ENCODE measurements around the gene DNAH9.

DNAH9 gene

GRCh38 chr17:11742886-11743285 is 144.6 kb downstream of the DNAH9 start:
- H3K36me3 ChIP-seq (ENCODE audit: control insufficient read depth, insufficient read depth, low read length), result no peaks in the 10 kb centered on the region
- H3K9ac ChIP-seq (ENCODE audit: low read length), result no peak overlapping the region
- H3K27ac ChIP-seq (ENCODE audit: low read depth, low read length), result no peak overlapping the region

GRCh38 chr17:11744696-11745095 is 146.4 kb downstream of the DNAH9 start:
- no peaks in the 10 kb centered on the region for H3K4me1 ChIP-seq (ENCODE audit: control insufficient read depth, insufficient read depth, low read length)
- H3K9ac ChIP-seq (ENCODE audit: low read length), result no peak overlapping the region
- no peak overlapping the region for H3K27ac ChIP-seq (ENCODE audit: low read depth, low read length)
- no peaks in the 10 kb centered on the region for H3K36me3 ChIP-seq (ENCODE audit: control insufficient read depth, insufficient read depth, low read length)
- H3K27me3 ChIP-seq (ENCODE audit: control insufficient read depth, insufficient read depth, low read length), result no peaks in the 10 kb centered on the region
- H3K4me3 ChIP-seq (ENCODE audit: low read length), result no peak overlapping the region

More at GRCh38 chr17:11742886-11743285, 144.6 kb downstream of the DNAH9 start:
- Histone ChIP-seq H3K27me3 (ENCODE audit: control insufficient read depth, insufficient read depth, low read length) (no peaks in the 10 kb centered on the region), H3K4me1 (ENCODE audit: control insufficient read depth, insufficient read depth, low read length) (no peaks in the 10 kb centered on the region), H3K4me3 (ENCODE audit: low read length) (no peak overlapping the region)

GRCh38 chr17:11747441-11747840 is 149.2 kb downstream of the DNAH9 start:
- Histone ChIP-seq H3K9ac (ENCODE audit: low read length) (no peak overlapping the region), H3K4me3 (ENCODE audit: low read length) (no peak overlapping the region), H3K27me3 (ENCODE audit: control insufficient read depth, insufficient read depth, low read length) (no peaks in the 10 kb centered on the region), H3K36me3 (ENCODE audit: control insufficient read depth, insufficient read depth, low read length) (no peaks in the 10 kb centered on the region), H3K4me1 (ENCODE audit: control insufficient read depth, insufficient read depth, low read length) (no peaks in the 10 kb centered on the region), H3K27ac (ENCODE audit: low read depth, low read length) (no peak overlapping the region)

- Histone ChIP-seq H3K36me3 (ENCODE audit: control insufficient read depth, insufficient read depth, low read length) (no peaks in the 10 kb centered on the region), H3K27ac (ENCODE audit: low read depth, low read length) (no peak overlapping the region), H3K4me1 (ENCODE audit: control insufficient read depth, insufficient read depth, low read length) (no peaks in the 10 kb centered on the region), H3K9ac (ENCODE audit: low read length) (no peak overlapping the region), H3K27me3 (ENCODE audit: control insufficient read depth, insufficient read depth, low read length) (no peaks in the 10 kb centered on the region), H3K4me3 (ENCODE audit: low read length) (no peak overlapping the region)
These were observed 159.5 kb downstream of the DNAH9 start for GRCh38 chr17:11757815-11758214.

- H3K27me3 ChIP-seq (ENCODE audit: control insufficient read depth, insufficient read depth, low read length), result no peaks in the 10 kb centered on the region
- H3K9ac ChIP-seq (ENCODE audit: low read length), result no peak overlapping the region
- H3K27ac ChIP-seq (ENCODE audit: low read depth, low read length), result no peak overlapping the region
- H3K4me1 ChIP-seq (ENCODE audit: control insufficient read depth, insufficient read depth, low read length), result no peaks in the 10 kb centered on the region
- no peaks in the 10 kb centered on the region for H3K36me3 ChIP-seq (ENCODE audit: control insufficient read depth, insufficient read depth, low read length)
- H3K4me3 ChIP-seq (ENCODE audit: low read length), result no peak overlapping the region
These were observed 169.8 kb downstream of the DNAH9 start for GRCh38 chr17:11768106-11768505.

GRCh38 chr17:11768981-11769380 is 170.7 kb downstream of the DNAH9 start:
- Histone ChIP-seq H3K4me3 (ENCODE audit: low read length) (no peak overlapping the region), H3K27me3 (ENCODE audit: control insufficient read depth, insufficient read depth, low read length) (no peaks in the 10 kb centered on the region), H3K9ac (ENCODE audit: low read length) (no peak overlapping the region), H3K27ac (ENCODE audit: low read depth, low read length) (no peak overlapping the region), H3K4me1 (ENCODE audit: control insufficient read depth, insufficient read depth, low read length) (no peaks in the 10 kb centered on the region), H3K36me3 (ENCODE audit: control insufficient read depth, insufficient read depth, low read length) (no peaks in the 10 kb centered on the region)

- H3K4me1 ChIP-seq (ENCODE audit: control insufficient read depth, insufficient read depth, low read length), result no peaks in the 10 kb centered on the region
- no peaks in the 10 kb centered on the region for H3K27me3 ChIP-seq (ENCODE audit: control insufficient read depth, insufficient read depth, low read length)
- no peak overlapping the region for H3K27ac ChIP-seq (ENCODE audit: low read depth, low read length)
- no peak overlapping the region for H3K9ac ChIP-seq (ENCODE audit: low read length)
- no peaks in the 10 kb centered on the region for H3K36me3 ChIP-seq (ENCODE audit: control insufficient read depth, insufficient read depth, low read length)
- H3K4me3 ChIP-seq (ENCODE audit: low read length), result no peak overlapping the region
These were observed 173.8 kb downstream of the DNAH9 start for GRCh38 chr17:11772031-11772430.

- Histone ChIP-seq H3K9ac (ENCODE audit: low read length) (no peak overlapping the region), H3K27ac (ENCODE audit: low read depth, low read length) (no peak overlapping the region), H3K4me1 (ENCODE audit: control insufficient read depth, insufficient read depth, low read length) (no peaks in the 10 kb centered on the region), H3K36me3 (ENCODE audit: control insufficient read depth, insufficient read depth, low read length) (no peaks in the 10 kb centered on the region), H3K4me3 (ENCODE audit: low read length) (no peak overlapping the region), H3K27me3 (ENCODE audit: control insufficient read depth, insufficient read depth, low read length) (no peaks in the 10 kb centered on the region)
These were observed 181.6 kb downstream of the DNAH9 start for GRCh38 chr17:11779892-11780291.

GRCh38 chr17:11780621-11781020 is 182.4 kb downstream of the DNAH9 start:
- Histone ChIP-seq H3K9ac (ENCODE audit: low read length) (no peak overlapping the region), H3K36me3 (ENCODE audit: control insufficient read depth, insufficient read depth, low read length) (no peaks in the 10 kb centered on the region), H3K4me3 (ENCODE audit: low read length) (no peak overlapping the region), H3K27ac (ENCODE audit: low read depth, low read length) (no peak overlapping the region), H3K4me1 (ENCODE audit: control insufficient read depth, insufficient read depth, low read length) (no peaks in the 10 kb centered on the region), H3K27me3 (ENCODE audit: control insufficient read depth, insufficient read depth, low read length) (no peaks in the 10 kb centered on the region)

GRCh38 chr17:11786711-11787438 is 188.6 kb downstream of the DNAH9 start:
- no peak overlapping the region for H3K4me3 ChIP-seq (ENCODE audit: low read length)
- no peaks in the 10 kb centered on the region for H3K4me1 ChIP-seq (ENCODE audit: control insufficient read depth, insufficient read depth, low read length)
- H3K27ac ChIP-seq (ENCODE audit: low read depth, low read length), result no peak overlapping the region
- H3K36me3 ChIP-seq (ENCODE audit: control insufficient read depth, insufficient read depth, low read length), result no peaks in the 10 kb centered on the region
- no peak overlapping the region for H3K9ac ChIP-seq (ENCODE audit: low read length)
- no peaks in the 10 kb centered on the region for H3K27me3 ChIP-seq (ENCODE audit: control insufficient read depth, insufficient read depth, low read length)

GRCh38 chr17:11795906-11796305 is 197.6 kb downstream of the DNAH9 start:
- no peak overlapping the region for H3K27ac ChIP-seq (ENCODE audit: low read depth, low read length)
- no peaks in the 10 kb centered on the region for H3K36me3 ChIP-seq (ENCODE audit: control insufficient read depth, insufficient read depth, low read length)
- no peaks in the 10 kb centered on the region for H3K4me1 ChIP-seq (ENCODE audit: control insufficient read depth, insufficient read depth, low read length)
- no peaks in the 10 kb centered on the region for H3K27me3 ChIP-seq (ENCODE audit: control insufficient read depth, insufficient read depth, low read length)
- no peak overlapping the region for H3K9ac ChIP-seq (ENCODE audit: low read length)
- H3K4me3 ChIP-seq (ENCODE audit: low read length), result no peak overlapping the region

GRCh38 chr17:11797803-11798202 is 199.5 kb downstream of the DNAH9 start:
- Histone ChIP-seq H3K27me3 (ENCODE audit: control insufficient read depth, insufficient read depth, low read length) (no peaks in the 10 kb centered on the region), H3K9ac (ENCODE audit: low read length) (no peak overlapping the region), H3K36me3 (ENCODE audit: control insufficient read depth, insufficient read depth, low read length) (no peaks in the 10 kb centered on the region), H3K27ac (ENCODE audit: low read depth, low read length) (no peak overlapping the region), H3K4me3 (ENCODE audit: low read length) (no peak overlapping the region), H3K4me1 (ENCODE audit: control insufficient read depth, insufficient read depth, low read length) (no peaks in the 10 kb centered on the region)

- Histone ChIP-seq H3K9ac (ENCODE audit: low read length) (no peak overlapping the region), H3K4me1 (ENCODE audit: control insufficient read depth, insufficient read depth, low read length) (no peaks in the 10 kb centered on the region), H3K27me3 (ENCODE audit: control insufficient read depth, insufficient read depth, low read length) (no peaks in the 10 kb centered on the region), H3K36me3 (ENCODE audit: control insufficient read depth, insufficient read depth, low read length) (no peaks in the 10 kb centered on the region), H3K4me3 (ENCODE audit: low read length) (no peak overlapping the region), H3K27ac (ENCODE audit: low read depth, low read length) (no peak overlapping the region)
These were observed 205.1 kb downstream of the DNAH9 start for GRCh38 chr17:11803231-11803969.
